Ishikawa (cell line): ENCODE data around the gene SHPK.

Experiments
- MAX ChIP-seq: IDR thresholded peaks from 2 replicates; pipeline ENCODE4 v1.6.1; 2012
- REST ChIP-seq: IDR thresholded peaks from 2 replicates; pipeline ENCODE4 v1.6.1; 2012; ENCODE audit warnings: low read depth, mild to moderate bottlenecking
- TCF12 ChIP-seq: IDR thresholded peaks from 2 replicates; pipeline ENCODE4 v1.6.1; 2012; ENCODE audit warnings: low read depth

- TF ChIP-seq MAX (no peak), REST (no peak), TCF12 (no peak)
These were observed 8.3 kb downstream of the SHPK start for GRCh38 chr17:3627769-3628167.
